GM23338 (cell line): ENCODE data around the gene APC2. TPM values are rescaled to one million over a fixed set of nuclear protein-coding genes. Genes with fewer than 3 reads are reported as not detected.
"Not testable (repeated sequence)": the region's sequence is repeated elsewhere in the genome, so short reads cannot be mapped to it uniquely, and the experiment has no call there.

ENCODE experiments used
- ATAC-seq: fragments of 200-7000 bp; cut with Tn5 transposase; 3 replicates; pipeline ENCODE4 v1.9.1; 2020
- DNase-seq: peaks from one replicate; pipeline ENCODE4 v3.0.0-alpha.2; 2015; ENCODE audit warnings: low spot score
- H2AFZ ChIP-seq: fragments of 200-600 bp; sonication (generic); 2 replicates; pipeline ENCODE4 v1.8.0; 2016; ENCODE audit warnings: antibody characterized with exemption, mild to moderate bottlenecking, moderate library complexity
- H3F3A ChIP-seq: fragments of 200-600 bp; sonication (generic); replicated peaks from 2 replicates; pipeline ENCODE4 v1.8.0; 2017; ENCODE audit warnings: antibody characterized with exemption, mixed run types, low read depth
- H3K27ac ChIP-seq: fragments of 200-600 bp; sonication (generic); 2 replicates; pipeline ENCODE4 v1.6.1; 2016; ENCODE audit warnings: low read depth
- H3K27me3 ChIP-seq: fragments of 200-600 bp; sonication (generic); 2 replicates; pipeline ENCODE4 v1.8.0; 2016; ENCODE audit warnings: mild to moderate bottlenecking, mixed run types, moderate library complexity; ENCODE audit not compliant: insufficient read depth
- H3K36me3 ChIP-seq: fragments of 200-600 bp; sonication (generic); 2 replicates; pipeline ENCODE4 v1.8.0; 2016; ENCODE audit warnings: mild to moderate bottlenecking; ENCODE audit not compliant: insufficient read depth
- H3K4me1 ChIP-seq: fragments of 200-600 bp; sonication (generic); 2 replicates; pipeline ENCODE4 v1.8.0; 2016; ENCODE audit warnings: mild to moderate bottlenecking, moderate library complexity; ENCODE audit not compliant: insufficient read depth
- H3K4me2 ChIP-seq: fragments of 200-600 bp; sonication (generic); 2 replicates; pipeline ENCODE4 v1.7.1; 2017; ENCODE audit warnings: mixed run types
- H3K4me3 ChIP-seq: fragments of 200-600 bp; sonication (generic); 2 replicates; pipeline ENCODE4 v1.6.1; 2016; ENCODE audit warnings: mixed run types
- H3K79me2 ChIP-seq: fragments of 200-600 bp; sonication (generic); replicated peaks from 2 replicates; pipeline ENCODE4 v1.8.0; 2017; ENCODE audit warnings: mild to moderate bottlenecking; ENCODE audit not compliant: insufficient read depth
- H3K9me2 ChIP-seq: fragments of 200-600 bp; sonication (generic); 2 replicates; pipeline ENCODE4 v1.8.0; 2017; ENCODE audit not compliant: insufficient read depth
- H4K20me1 ChIP-seq: fragments of 200-600 bp; sonication (generic); replicated peaks from 2 replicates; pipeline ENCODE4 v1.8.0; 2017; ENCODE audit warnings: mild to moderate bottlenecking; ENCODE audit not compliant: insufficient read depth
- H3K27ac Mint-ChIP-seq: 2 replicates; pipeline ENCODE4 v1.8.0; 2020; ENCODE audit warnings: inconsistent platforms, mild to moderate bottlenecking, moderate library complexity, mixed read lengths
- H3K27me3 Mint-ChIP-seq: 3 replicates; pipeline ENCODE4 v1.8.0; 2022; ENCODE audit warnings: low read depth, mild to moderate bottlenecking, moderate library complexity, mixed read lengths, inconsistent platforms; ENCODE audit not compliant: insufficient read depth, poor library complexity
- H3K36me3 Mint-ChIP-seq: 3 replicates; pipeline ENCODE4 v1.8.0; 2021; ENCODE audit warnings: low read depth, mild to moderate bottlenecking, inconsistent platforms, moderate library complexity, mixed read lengths
- H3K4me1 Mint-ChIP-seq: 3 replicates; pipeline ENCODE4 v1.8.0; 2020; ENCODE audit warnings: mild to moderate bottlenecking, inconsistent platforms, mixed read lengths
- H3K4me3 Mint-ChIP-seq: 3 replicates; pipeline ENCODE4 v1.8.0; 2021; ENCODE audit warnings: moderate library complexity, mild to moderate bottlenecking, inconsistent platforms, mixed read lengths
- H3K9me3 Mint-ChIP-seq: 3 replicates; pipeline ENCODE4 v1.8.0; 2020; ENCODE audit warnings: moderate library complexity, mild to moderate bottlenecking, inconsistent platforms, mixed read lengths
- EZH2phosphoT487 ChIP-seq: fragments of 200-600 bp; sonication (generic); IDR thresholded peaks from one replicate; pipeline ENCODE4 v1.8.1; 2018; ENCODE audit warnings: antibody characterized with exemption; ENCODE audit not compliant: unreplicated experiment
- NANOG ChIP-seq: IDR thresholded peaks from 2 replicates; pipeline ENCODE4 v1.6.1; 2016; ENCODE audit warnings: antibody characterized with exemption, borderline replicate concordance
- POLR2AphosphoS5 ChIP-seq: IDR thresholded peaks from 2 replicates; pipeline ENCODE4 v1.6.1; 2016; ENCODE audit warnings: antibody characterized with exemption, low read depth
- ZNF331 ChIP-seq: fragments of 250-450 bp; sonication (Bioruptor Pico); IDR thresholded peaks from 2 replicates; pipeline ENCODE4 v1.5.0; 2020; ENCODE audit warnings: low read depth, mild to moderate bottlenecking, moderate library complexity
- polyA plus RNA-seq: library from polyadenylated mRNA; unstranded; fragments of >200 nt; fragmentation: Nextera tagmentation; extraction: Ambion mirVana; gene quantifications from 2 replicates; pipeline ENCODE4 v1.2.1, GENCODE V29; 2016
- total RNA-seq: library from RNA; depleted of rRNA; stranded (reverse); fragments of >200 nt; shearing (Covaris generic); gene quantifications from 2 replicates; pipeline ENCODE4 v1.2.3, GENCODE V29; 2014
- TF ChIP-seq, protein P1 (sequence below): IDR thresholded peaks from one replicate; pipeline ENCODE4 v1.6.1; 2018; ENCODE audit warnings: antibody characterized with exemption; ENCODE audit not compliant: unreplicated experiment
- TF ChIP-seq, protein P2 (sequence below): fragments of 250-450 bp; sonication (Bioruptor Pico); IDR thresholded peaks from 2 replicates; pipeline ENCODE4 v1.5.0; 2020; ENCODE audit warnings: mild to moderate bottlenecking, moderate library complexity

APC2 gene
- total and polyA plus RNA-seq, 2 experiments from 2014 or later: 1.4 to 18.3 TPM

DNA sequence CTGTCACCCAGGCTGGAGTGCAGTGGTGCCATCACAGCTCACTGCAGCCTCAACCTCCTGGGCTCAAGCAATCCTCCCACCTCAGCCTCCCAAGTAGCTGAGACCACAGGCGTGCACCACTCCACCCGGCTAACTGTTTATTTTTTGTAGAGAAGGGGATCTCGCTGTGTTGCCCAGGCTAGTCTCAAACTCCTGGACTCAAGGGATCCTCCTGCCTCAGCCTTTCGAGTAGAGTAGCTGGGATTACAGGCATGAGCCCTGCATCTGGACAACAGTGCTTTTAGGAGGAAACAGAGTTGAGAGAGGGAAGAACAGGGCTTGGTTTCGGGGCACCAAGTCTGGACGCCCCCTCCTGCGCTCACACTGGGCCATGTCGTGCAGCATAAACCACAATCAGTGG is 69.9 kb downstream of the APC2 start:
- H2AFZ ChIP-seq, H3F3A ChIP-seq, H3K36me3 ChIP-seq, H3K4me3 Mint-ChIP-seq, DNase-seq, H4K20me1 ChIP-seq, H3K79me2 ChIP-seq, H3K4me1 ChIP-seq, H3K4me2 ChIP-seq, H3K27ac ChIP-seq, H3K9me3 Mint-ChIP-seq, H3K4me1 Mint-ChIP-seq, H3K36me3 Mint-ChIP-seq, ATAC-seq, H3K9me2 ChIP-seq, H3K4me3 ChIP-seq, H3K27ac Mint-ChIP-seq: not testable (repeated sequence)
- H3K27me3 Mint-ChIP-seq: peaks cover 34% of the 10 kb centered on the region
- H3K27me3 ChIP-seq: peaks cover 23% of the 10 kb centered on the region

DNA sequence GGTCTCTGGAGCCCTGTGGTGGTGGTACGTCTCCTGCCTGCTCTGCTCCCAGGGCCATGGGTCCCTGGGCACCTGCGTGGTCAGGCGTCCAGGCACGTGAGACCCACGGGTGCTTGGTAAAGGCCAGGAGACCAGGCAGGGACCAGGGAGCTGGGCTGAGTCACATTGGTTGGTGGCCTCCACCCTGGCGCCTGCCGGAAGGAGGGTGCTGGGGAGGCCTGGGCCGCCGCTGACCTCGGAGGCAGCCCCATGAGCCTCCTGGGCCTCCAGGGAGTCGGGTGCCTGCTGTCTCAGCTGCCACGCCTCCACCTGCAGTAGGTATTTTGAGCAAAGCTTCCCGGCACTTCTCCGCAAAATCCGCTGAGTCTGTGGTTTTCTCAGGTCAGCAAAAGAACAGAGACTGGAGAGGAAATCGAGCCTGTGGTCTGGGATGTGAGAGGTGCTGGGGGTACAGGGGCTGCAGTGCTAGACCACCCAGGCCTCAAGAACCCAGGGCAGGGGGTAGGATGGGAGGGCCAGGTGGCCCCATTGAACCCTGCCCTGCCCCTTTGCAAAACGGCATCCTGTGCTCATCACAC is 70.4 kb downstream of the APC2 start:
- H3K27me3 Mint-ChIP-seq: peaks cover 39% of the 10 kb centered on the region
- no peak for DNase-seq
- Histone ChIP-seq H3K27ac (no peak overlapping the region), H2AFZ (no peak overlapping the region), H3K4me1 (no peaks in the 10 kb centered on the region), H3K79me2 (no peaks in the 10 kb centered on the region), H4K20me1 (no peaks in the 10 kb centered on the region; the same call in 1 of the 2 replicates), H3K4me3 (no peak overlapping the region), H3K4me2 (no peak overlapping the region), H3F3A (0 out of 2 replicates have a peak, but pooled peaks cover 4% of the 10 kb centered on the region), H3K27me3 (peaks cover 27% of the 10 kb centered on the region), H3K36me3 (no peaks in the 10 kb centered on the region), H3K9me2 (no peaks in the 10 kb centered on the region)
- H3K4me3 Mint-ChIP-seq: no peak overlapping the region
- TF ChIP-seq POLR2AphosphoS5 (no peak), EZH2phosphoT487 (no peak), ZNF331 (CRISPR knock-in tag) (no peak), NANOG (no peak)
- TF ChIP-seq, protein P1, sequence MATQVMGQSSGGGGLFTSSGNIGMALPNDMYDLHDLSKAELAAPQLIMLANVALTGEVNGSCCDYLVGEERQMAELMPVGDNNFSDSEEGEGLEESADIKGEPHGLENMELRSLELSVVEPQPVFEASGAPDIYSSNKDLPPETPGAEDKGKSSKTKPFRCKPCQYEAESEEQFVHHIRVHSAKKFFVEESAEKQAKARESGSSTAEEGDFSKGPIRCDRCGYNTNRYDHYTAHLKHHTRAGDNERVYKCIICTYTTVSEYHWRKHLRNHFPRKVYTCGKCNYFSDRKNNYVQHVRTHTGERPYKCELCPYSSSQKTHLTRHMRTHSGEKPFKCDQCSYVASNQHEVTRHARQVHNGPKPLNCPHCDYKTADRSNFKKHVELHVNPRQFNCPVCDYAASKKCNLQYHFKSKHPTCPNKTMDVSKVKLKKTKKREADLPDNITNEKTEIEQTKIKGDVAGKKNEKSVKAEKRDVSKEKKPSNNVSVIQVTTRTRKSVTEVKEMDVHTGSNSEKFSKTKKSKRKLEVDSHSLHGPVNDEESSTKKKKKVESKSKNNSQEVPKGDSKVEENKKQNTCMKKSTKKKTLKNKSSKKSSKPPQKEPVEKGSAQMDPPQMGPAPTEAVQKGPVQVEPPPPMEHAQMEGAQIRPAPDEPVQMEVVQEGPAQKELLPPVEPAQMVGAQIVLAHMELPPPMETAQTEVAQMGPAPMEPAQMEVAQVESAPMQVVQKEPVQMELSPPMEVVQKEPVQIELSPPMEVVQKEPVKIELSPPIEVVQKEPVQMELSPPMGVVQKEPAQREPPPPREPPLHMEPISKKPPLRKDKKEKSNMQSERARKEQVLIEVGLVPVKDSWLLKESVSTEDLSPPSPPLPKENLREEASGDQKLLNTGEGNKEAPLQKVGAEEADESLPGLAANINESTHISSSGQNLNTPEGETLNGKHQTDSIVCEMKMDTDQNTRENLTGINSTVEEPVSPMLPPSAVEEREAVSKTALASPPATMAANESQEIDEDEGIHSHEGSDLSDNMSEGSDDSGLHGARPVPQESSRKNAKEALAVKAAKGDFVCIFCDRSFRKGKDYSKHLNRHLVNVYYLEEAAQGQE: no peak
- ATAC-seq: no peak
- no peak overlapping the region for H3K27ac Mint-ChIP-seq
- H3K36me3 Mint-ChIP-seq: peaks cover 4% of the 10 kb centered on the region; the same call in 1 of the 3 replicates
- peaks cover 8% of the 10 kb centered on the region for H3K9me3 Mint-ChIP-seq
- peaks cover 6% of the 10 kb centered on the region; the same call in 2 of the 3 replicates for H3K4me1 Mint-ChIP-seq

DNA sequence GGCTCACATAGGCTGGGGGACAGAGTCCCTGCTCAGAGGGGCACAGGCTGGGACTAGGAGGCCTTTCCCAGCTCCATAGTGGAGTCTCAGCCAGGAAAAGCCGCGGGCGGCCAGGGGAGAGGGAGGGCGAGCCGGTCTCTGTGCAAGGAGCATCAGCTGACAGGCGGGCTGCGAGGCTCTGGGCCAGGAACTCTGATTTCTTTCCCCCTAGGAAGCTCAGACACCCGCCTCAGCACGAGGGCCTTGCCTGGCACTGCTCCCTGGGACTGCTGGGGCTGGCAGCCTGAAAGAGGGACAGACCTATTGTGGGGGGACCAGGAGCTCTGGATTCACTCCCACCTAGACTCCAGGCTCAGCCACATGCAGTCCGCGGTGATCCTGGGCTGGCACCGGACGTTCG is 71.7 kb downstream of the APC2 start:
- H3K27ac ChIP-seq: no peak overlapping the region
- peaks cover 27% of the 10 kb centered on the region for H3K27me3 ChIP-seq
- 0 out of 2 replicates have a peak, but pooled peaks cover 4% of the 10 kb centered on the region for H3F3A ChIP-seq
- peaks cover 8% of the 10 kb centered on the region for H3K9me3 Mint-ChIP-seq
- H3K36me3 ChIP-seq: no peaks in the 10 kb centered on the region
- no peaks in the 10 kb centered on the region for H3K79me2 ChIP-seq
- no peaks in the 10 kb centered on the region for H3K4me1 ChIP-seq
- no peak overlapping the region for H3K4me3 Mint-ChIP-seq
- H3K27me3 Mint-ChIP-seq: peaks cover 41% of the 10 kb centered on the region
- ATAC-seq (no peak), DNase-seq (no peak)
- peaks cover 6% of the 10 kb centered on the region; the same call in 2 of the 3 replicates for H3K4me1 Mint-ChIP-seq
- no peak overlapping the region for H2AFZ ChIP-seq
- H3K9me2 ChIP-seq: no peaks in the 10 kb centered on the region
- peaks cover 4% of the 10 kb centered on the region; the same call in 1 of the 3 replicates for H3K36me3 Mint-ChIP-seq
- H3K27ac Mint-ChIP-seq: no peak overlapping the region
- H3K4me3 ChIP-seq: no peak overlapping the region
- H4K20me1 ChIP-seq: no peaks in the 10 kb centered on the region; the same call in 1 of the 2 replicates
- H3K4me2 ChIP-seq: no peak overlapping the region
- TF ChIP-seq, protein P2, sequence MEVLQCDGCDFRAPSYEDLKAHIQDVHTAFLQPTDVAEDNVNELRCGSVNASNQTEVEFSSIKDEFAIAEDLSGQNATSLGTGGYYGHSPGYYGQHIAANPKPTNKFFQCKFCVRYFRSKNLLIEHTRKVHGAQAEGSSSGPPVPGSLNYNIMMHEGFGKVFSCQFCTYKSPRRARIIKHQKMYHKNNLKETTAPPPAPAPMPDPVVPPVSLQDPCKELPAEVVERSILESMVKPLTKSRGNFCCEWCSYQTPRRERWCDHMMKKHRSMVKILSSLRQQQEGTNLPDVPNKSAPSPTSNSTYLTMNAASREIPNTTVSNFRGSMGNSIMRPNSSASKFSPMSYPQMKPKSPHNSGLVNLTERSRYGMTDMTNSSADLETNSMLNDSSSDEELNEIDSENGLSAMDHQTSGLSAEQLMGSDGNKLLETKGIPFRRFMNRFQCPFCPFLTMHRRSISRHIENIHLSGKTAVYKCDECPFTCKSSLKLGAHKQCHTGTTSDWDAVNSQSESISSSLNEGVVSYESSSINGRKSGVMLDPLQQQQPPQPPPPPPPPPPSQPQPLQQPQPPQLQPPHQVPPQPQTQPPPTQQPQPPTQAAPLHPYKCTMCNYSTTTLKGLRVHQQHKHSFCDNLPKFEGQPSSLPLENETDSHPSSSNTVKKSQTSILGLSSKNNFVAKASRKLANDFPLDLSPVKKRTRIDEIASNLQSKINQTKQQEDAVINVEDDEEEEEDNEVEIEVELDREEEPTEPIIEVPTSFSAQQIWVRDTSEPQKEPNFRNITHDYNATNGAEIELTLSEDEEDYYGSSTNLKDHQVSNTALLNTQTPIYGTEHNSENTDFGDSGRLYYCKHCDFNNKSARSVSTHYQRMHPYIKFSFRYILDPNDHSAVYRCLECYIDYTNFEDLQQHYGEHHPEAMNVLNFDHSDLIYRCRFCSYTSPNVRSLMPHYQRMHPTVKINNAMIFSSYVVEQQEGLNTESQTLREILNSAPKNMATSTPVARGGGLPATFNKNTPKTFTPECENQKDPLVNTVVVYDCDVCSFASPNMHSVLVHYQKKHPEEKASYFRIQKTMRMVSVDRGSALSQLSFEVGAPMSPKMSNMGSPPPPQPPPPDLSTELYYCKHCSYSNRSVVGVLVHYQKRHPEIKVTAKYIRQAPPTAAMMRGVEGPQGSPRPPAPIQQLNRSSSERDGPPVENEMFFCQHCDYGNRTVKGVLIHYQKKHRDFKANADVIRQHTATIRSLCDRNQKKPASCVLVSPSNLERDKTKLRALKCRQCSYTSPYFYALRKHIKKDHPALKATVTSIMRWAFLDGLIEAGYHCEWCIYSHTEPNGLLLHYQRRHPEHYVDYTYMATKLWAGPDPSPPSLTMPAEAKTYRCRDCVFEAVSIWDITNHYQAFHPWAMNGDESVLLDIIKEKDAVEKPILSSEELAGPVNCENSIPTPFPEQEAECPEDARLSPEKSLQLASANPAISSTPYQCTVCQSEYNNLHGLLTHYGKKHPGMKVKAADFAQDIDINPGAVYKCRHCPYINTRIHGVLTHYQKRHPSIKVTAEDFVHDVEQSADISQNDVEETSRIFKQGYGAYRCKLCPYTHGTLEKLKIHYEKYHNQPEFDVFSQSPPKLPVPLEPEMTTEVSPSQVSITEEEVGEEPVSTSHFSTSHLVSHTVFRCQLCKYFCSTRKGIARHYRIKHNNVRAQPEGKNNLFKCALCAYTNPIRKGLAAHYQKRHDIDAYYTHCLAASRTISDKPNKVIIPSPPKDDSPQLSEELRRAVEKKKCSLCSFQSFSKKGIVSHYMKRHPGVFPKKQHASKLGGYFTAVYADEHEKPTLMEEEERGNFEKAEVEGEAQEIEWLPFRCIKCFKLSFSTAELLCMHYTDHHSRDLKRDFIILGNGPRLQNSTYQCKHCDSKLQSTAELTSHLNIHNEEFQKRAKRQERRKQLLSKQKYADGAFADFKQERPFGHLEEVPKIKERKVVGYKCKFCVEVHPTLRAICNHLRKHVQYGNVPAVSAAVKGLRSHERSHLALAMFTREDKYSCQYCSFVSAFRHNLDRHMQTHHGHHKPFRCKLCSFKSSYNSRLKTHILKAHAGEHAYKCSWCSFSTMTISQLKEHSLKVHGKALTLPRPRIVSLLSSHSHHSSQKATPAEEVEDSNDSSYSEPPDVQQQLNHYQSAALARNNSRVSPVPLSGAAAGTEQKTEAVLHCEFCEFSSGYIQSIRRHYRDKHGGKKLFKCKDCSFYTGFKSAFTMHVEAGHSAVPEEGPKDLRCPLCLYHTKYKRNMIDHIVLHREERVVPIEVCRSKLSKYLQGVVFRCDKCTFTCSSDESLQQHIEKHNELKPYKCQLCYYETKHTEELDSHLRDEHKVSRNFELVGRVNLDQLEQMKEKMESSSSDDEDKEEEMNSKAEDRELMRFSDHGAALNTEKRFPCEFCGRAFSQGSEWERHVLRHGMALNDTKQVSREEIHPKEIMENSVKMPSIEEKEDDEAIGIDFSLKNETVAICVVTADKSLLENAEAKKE (CRISPR knock-in tag): no peak
- no peak for TF ChIP-seq POLR2AphosphoS5
